ENCODE data around the gene LHFPL3.

Gene LHFPL3

DNA sequence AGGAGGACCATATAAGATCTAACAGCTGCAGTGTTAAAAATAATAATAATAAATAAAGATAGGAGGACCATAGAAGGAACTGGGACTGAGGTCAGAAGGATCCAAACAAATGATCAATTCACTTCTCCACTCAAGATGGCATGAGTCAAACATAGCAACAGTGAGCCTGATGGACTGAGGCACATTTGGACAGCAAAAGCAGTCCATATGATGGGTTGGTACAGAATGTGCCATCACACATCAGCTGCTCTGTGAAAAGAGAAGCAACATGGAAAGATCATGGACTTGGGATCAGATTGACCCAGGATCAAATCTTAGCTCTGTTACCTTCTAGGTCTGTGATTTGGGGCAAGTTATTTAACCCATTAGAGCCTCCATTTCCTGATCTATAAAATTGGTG is 496.7 kb downstream of the LHFPL3 start:
- TF ChIP-seq, protein P1, sequence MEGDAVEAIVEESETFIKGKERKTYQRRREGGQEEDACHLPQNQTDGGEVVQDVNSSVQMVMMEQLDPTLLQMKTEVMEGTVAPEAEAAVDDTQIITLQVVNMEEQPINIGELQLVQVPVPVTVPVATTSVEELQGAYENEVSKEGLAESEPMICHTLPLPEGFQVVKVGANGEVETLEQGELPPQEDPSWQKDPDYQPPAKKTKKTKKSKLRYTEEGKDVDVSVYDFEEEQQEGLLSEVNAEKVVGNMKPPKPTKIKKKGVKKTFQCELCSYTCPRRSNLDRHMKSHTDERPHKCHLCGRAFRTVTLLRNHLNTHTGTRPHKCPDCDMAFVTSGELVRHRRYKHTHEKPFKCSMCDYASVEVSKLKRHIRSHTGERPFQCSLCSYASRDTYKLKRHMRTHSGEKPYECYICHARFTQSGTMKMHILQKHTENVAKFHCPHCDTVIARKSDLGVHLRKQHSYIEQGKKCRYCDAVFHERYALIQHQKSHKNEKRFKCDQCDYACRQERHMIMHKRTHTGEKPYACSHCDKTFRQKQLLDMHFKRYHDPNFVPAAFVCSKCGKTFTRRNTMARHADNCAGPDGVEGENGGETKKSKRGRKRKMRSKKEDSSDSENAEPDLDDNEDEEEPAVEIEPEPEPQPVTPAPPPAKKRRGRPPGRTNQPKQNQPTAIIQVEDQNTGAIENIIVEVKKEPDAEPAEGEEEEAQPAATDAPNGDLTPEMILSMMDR (IDR thresholded peaks at IDR 0.05; ENCODE audit: low read depth, low read length) = no peak
- no peak for DNase-seq (ENCODE audit: extremely low read depth, low read depth)

DNA sequence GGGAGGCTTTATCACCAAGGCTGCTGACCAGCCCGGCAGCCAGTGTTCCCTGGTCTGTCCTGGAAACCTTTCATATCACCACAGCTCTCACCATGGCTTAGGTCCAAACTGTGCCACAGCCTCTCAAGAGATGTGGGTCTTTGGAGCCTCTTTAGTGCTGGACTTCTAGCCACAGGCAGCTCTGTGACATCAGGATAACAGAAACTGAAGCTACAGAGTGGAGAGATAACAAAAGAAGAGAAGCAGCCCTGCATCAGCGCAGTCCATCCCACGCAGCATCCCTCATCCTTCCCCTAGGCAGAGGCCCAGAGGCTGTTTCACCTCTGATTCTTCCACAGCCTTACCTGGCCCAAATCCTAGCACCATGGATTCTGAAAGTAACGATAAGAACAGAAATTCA is 497.7 kb downstream of the LHFPL3 start:
- TF ChIP-seq, protein P1 (IDR thresholded peaks at IDR 0.05; ENCODE audit: low read depth, low read length) = no peak
- DNase-seq (ENCODE audit: extremely low read depth, low read depth) = no peak

DNA sequence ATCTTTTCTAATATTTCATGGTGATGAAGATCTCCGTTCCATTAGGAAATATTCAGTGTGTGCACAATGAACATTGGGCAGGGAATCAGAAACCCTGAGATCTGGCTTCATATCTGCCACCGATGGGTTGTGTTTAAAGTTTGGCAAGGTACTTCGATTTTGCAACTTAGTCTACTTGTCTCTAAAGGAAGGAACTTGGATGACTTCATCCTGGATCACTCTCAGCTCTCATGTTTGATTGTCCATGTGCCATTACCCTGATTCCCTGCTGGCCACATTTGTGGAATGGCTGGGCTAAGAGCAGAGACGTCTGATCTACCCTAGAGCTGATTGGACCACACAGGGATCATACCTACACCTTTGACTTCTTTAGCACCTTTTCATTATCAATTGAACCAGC is 508.6 kb downstream of the LHFPL3 start:
- no peak for DNase-seq (ENCODE audit: extremely low read depth, low read depth)
- TF ChIP-seq, protein P1 (IDR thresholded peaks at IDR 0.05; ENCODE audit: low read depth, low read length) = no peak

DNA sequence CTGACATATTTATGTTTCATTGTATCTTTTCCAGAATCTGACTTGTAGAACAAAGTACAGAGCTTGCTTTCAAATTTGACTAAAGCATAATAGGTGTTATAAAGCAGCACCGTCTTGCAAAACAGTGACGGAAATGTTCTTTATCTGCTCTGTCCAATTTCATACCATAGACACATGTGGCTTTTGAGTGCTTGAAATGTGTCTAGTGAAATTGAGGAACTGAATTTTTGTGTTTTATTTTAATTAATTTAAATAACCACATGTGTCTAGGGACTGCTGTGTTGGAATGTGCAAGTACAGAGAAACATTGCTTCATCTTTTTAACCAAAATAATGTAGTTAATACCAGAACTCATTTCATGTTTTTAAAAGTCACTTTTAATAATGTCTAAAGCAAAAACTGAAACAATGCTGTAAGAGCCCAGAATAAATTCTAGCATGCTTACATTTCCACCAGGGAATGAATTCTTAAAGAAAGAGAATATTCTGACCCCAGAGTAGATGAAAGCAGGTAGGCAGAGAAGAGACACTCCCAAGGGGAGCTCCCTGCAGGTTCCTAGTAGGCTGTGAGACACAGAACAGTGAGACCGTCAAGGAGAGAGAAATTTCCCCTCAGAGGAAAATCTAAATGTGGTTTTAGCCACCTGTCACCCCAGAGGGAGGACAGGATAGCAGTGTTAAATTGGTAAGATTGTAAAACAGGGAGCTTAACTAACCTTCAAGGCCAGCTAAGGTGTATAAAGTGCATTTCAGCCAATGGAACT is 510.3 kb downstream of the LHFPL3 start:
- no peak for DNase-seq (ENCODE audit: extremely low read depth, low read depth)
- TF ChIP-seq, protein P1 (IDR thresholded peaks at IDR 0.05; ENCODE audit: low read depth, low read length) = no peak

DNA sequence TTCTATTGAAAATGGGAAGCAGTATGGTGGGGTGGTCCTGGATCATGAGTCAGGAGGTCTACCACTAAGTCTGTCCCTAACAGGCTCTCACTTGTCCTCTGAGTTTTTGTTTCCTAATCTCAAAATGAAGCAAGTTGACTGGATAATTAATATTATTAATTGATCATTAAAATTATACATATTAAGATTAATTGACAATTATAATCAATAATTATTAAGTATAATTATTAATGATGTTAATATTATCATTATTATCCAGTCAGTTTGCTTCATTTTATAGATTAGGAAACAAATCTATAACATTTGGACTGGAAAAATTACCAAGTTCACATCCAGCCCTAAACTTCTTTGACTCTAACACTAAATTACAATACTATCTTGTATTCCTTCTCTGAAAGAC is 511.4 kb downstream of the LHFPL3 start:
- TF ChIP-seq, protein P1 (IDR thresholded peaks at IDR 0.05; ENCODE audit: low read depth, low read length) = no peak
- no peak for DNase-seq (ENCODE audit: extremely low read depth, low read depth)

DNA sequence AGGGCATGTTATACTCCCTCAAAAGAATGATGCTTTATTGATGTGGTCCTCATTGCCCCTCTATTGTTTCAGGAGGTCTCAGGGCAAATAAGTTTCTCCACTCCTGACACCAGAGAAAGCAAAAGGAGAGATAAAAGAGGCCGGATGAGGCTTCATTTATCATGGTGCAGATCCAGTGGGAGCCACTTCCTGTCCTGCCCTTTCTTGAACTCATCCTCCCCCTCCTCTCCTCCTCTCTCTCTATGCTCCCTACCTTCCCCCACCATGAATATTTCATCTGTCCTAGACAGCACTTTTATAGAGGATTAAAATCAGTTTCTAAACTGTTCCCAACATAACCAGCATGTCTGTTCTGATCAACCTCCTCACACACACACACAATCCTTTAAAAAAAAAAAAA is 513.4 kb downstream of the LHFPL3 start:
- TF ChIP-seq, protein P1 (IDR thresholded peaks at IDR 0.05; ENCODE audit: low read depth, low read length) = no peak
- DNase-seq (ENCODE audit: extremely low read depth, low read depth) = no peak

DNA sequence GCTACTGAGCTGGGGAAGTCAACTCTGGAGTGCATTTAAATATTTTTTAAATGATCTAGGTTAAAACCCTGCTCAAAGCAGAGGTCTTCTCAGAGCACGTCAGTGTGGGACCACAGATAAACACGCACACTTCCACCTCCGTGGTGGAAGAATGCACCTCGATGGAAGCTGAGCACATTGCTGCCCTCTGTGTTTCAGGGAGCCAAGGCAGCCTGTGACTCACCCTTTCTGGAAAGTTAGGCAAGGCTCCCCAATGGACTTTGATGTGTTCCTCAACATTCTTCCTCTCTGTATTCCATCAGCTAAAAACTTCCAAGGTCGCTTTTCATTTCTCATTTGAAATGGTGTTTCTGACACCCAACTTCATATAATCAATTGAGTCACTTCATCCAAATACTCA is 514.8 kb downstream of the LHFPL3 start:
- DNase-seq (ENCODE audit: extremely low read depth, low read depth) = no peak
- TF ChIP-seq, protein P1 (IDR thresholded peaks at IDR 0.05; ENCODE audit: low read depth, low read length) = no peak

All from AG09319 (cell line).